Activated CD4-positive, alpha-beta T cell treated with anti-CD3 and anti-CD28 coated beads for 24 hours (primary cell): ENCODE results near the gene PSME3IP1.

Experiments used
- DNase-seq, 2 donors: peaks; one replicate each; pipeline ENCODE4 v3.0.0-alpha.2; 2020; ENCODE audit warnings: low read depth in 2 of 2

The PSME3IP1 gene

GRCh38 chr16:57145046-57146021, 40.5 kb downstream of the PSME3IP1 start:
- DNase-seq = no peak

- no peak for DNase-seq
These were observed 41.8 kb downstream of the PSME3IP1 start for GRCh38 chr16:57144027-57144426.

GRCh38 chr16:57143149-57143921, 42.5 kb downstream of the PSME3IP1 start:
- no peak for DNase-seq

- no peak for DNase-seq
These were observed 43.8 kb downstream of the PSME3IP1 start for GRCh38 chr16:57141822-57142631.

GRCh38 chr16:57140931-57141668, 44.7 kb downstream of the PSME3IP1 start:
- no peak for DNase-seq

GRCh38 chr16:57138281-57138935, 47.4 kb downstream of the PSME3IP1 start:
- DNase-seq = no peak

- DNase-seq = no peak
These were observed 48.1 kb downstream of the PSME3IP1 start for GRCh38 chr16:57137566-57138273.

- DNase-seq = no peak
These were observed 48.8 kb downstream of the PSME3IP1 start for GRCh38 chr16:57137043-57137442.

GRCh38 chr16:57134982-57135381, 50.9 kb downstream of the PSME3IP1 start:
- no peak for DNase-seq

GRCh38 chr16:57133886-57134285, 52.0 kb downstream of the PSME3IP1 start:
- no peak for DNase-seq

GRCh38 chr16:57133031-57133430, 52.8 kb downstream of the PSME3IP1 start:
- no peak for DNase-seq

GRCh38 chr16:57132470-57132869, 53.4 kb downstream of the PSME3IP1 start:
- DNase-seq = no peak

- no peak for DNase-seq
These were observed 54.4 kb downstream of the PSME3IP1 start for GRCh38 chr16:57131351-57131970.

GRCh38 chr16:57130950-57131321, 54.9 kb downstream of the PSME3IP1 start:
- no peak for DNase-seq

- no peak for DNase-seq
These were observed 57.0 kb downstream of the PSME3IP1 start for GRCh38 chr16:57128771-57129389.

- DNase-seq = no peak
These were observed 58.0 kb downstream of the PSME3IP1 start for GRCh38 chr16:57127836-57128235.

GRCh38 chr16:57127037-57127763, 58.6 kb downstream of the PSME3IP1 start:
- no peak for DNase-seq

- no peak for DNase-seq
These were observed 59.4 kb downstream of the PSME3IP1 start for GRCh38 chr16:57126411-57126810.
